Calu3 (cell line): ENCODE data around the gene FCRLB. TPM values are rescaled to one million over a fixed set of nuclear protein-coding genes. Genes with fewer than 3 reads are reported as not detected.

ENCODE experiments used
- BruUV-seq: library from RNA; stranded (reverse); fragments of 400-500 nt; replicated peaks from 2 replicates; lab custom pipeline; 2021; lab: Mats Ljungman, UMichigan
- CTCF ChIA-PET: fragments of 300-600 bp; sonication (Branson Sonifier 250); formaldehyde crosslinking; loops from one replicate; lab custom pipeline; 2022; ENCODE audit warnings: antibody characterized with exemption; lab: Charles Lee
- DNase-seq: peaks from one replicate; pipeline ENCODE4 v3.0.0; 2022
- H3K27ac Mint-ChIP-seq: one replicate; pipeline ENCODE4 v1.8.0; 2022; ENCODE audit warnings: mixed read lengths; ENCODE audit not compliant: unreplicated experiment
- H3K27me3 Mint-ChIP-seq: one replicate; pipeline ENCODE4 v1.8.0; 2022; ENCODE audit warnings: mixed read lengths; ENCODE audit not compliant: unreplicated experiment
- H3K36me3 Mint-ChIP-seq: one replicate; pipeline ENCODE4 v1.8.0; 2022; ENCODE audit warnings: mild to moderate bottlenecking, moderate library complexity, mixed read lengths; ENCODE audit not compliant: insufficient read depth, unreplicated experiment
- H3K4me1 Mint-ChIP-seq: one replicate; pipeline ENCODE4 v1.8.0; 2022; ENCODE audit warnings: mild to moderate bottlenecking, low read depth, mixed read lengths; ENCODE audit not compliant: unreplicated experiment
- H3K4me3 Mint-ChIP-seq: one replicate; pipeline ENCODE4 v1.8.0; 2022; ENCODE audit warnings: mild to moderate bottlenecking, low read depth, moderate library complexity, mixed read lengths; ENCODE audit not compliant: unreplicated experiment
- H3K9me3 Mint-ChIP-seq: one replicate; pipeline ENCODE4 v1.8.0; 2022; ENCODE audit warnings: low read depth, mixed read lengths; ENCODE audit not compliant: unreplicated experiment
- CTCF ChIP-seq: fragments of 200-600 bp; IDR thresholded peaks from one replicate; pipeline ENCODE4 v1.8.0; 2022; ENCODE audit warnings: antibody characterized with exemption; ENCODE audit not compliant: unreplicated experiment
- intact Hi-C: fragments of 100-400 bp; cut with micrococcal nuclease; formaldehyde crosslinking; loops from one replicate; pipeline ENCODE4 v1.10.0; 2022; ENCODE audit not compliant: unreplicated experiment
- total RNA-seq: library from RNA; stranded (reverse); gene quantifications from 2 replicates; pipeline ENCODE4 v1.2.3, GENCODE V29; 2022

FCRLB gene
- total RNA-seq, 1 experiment from 2014 or later, result 1.9 TPM

- Mint-ChIP-seq H3K27ac (no peak overlapping the region), H3K4me1 (peaks cover 43% of the 10 kb centered on the region), H3K36me3 (peaks cover 28% of the 10 kb centered on the region), H3K4me3 (no peak overlapping the region), H3K27me3 (peaks cover 7% of the 10 kb centered on the region), H3K9me3 (no peaks in the 10 kb centered on the region)
- CTCF ChIA-PET, result no interaction called here
- intact Hi-C loops, result loop anchor here (10.0 kb wide), 2 partner anchors 183 to 543 kb away; partner anchors contain the start of gene NDUFS2
- DNase-seq, result no peak
- no TSS peak for BruUV-seq
- TF ChIP-seq CTCF, result no peak
These were observed 26.5 kb downstream of the FCRLB start for GRCh38 chr1:161747801-161748200.

- peaks cover 44% of the 10 kb centered on the region for H3K36me3 Mint-ChIP-seq
- H3K9me3 Mint-ChIP-seq, result peaks cover 2% of the 10 kb centered on the region
- H3K27me3 Mint-ChIP-seq, result peaks cover 7% of the 10 kb centered on the region
- CTCF ChIA-PET, result interaction anchor here (0.6 to 1.6 kb wide), 4 partner anchors 8 to 287 kb away, joined by 4 to 8 read pairs (median 6); no protein-coding TSS in a partner anchor
- intact Hi-C loops, result loop anchor here (10.0 kb wide), 2 partner anchors 185 to 545 kb away; partner anchors contain the start of gene NDUFS2
- peak within 1 kb of the TSS; percentile 90 for H3K27ac Mint-ChIP-seq
- peak; percentile 97 for DNase-seq
- H3K4me1 Mint-ChIP-seq, result peaks cover 29% of the 10 kb centered on the region
- TSS peak; percentile 82 for BruUV-seq
- H3K4me3 Mint-ChIP-seq, result peak within 1 kb of the TSS; percentile 98
- TF ChIP-seq CTCF, result peak; percentile 21
These were observed 28.4 kb downstream of the FCRLB start, which contains the start of gene DUSP12 for GRCh38 chr1:161749509-161750407. Gene DUSP12, plus strand, starts transcription at chr1:161749786. Its CDS starts 16 bp downstream, at chr1:161749802.

- CTCF ChIA-PET, result no interaction called here
- intact Hi-C loops, result no loop called here
- BruUV-seq, result no TSS peak
These were observed 42.3 kb downstream of the FCRLB start for GRCh38 chr1:161763522-161764098.

More at GRCh38 chr1:161763522-161764098, 42.3 kb downstream of the FCRLB start:
- Mint-ChIP-seq H3K36me3 (peaks cover 34% of the 10 kb centered on the region), H3K27me3 (no peaks in the 10 kb centered on the region), H3K4me1 (peaks cover 9% of the 10 kb centered on the region), H3K9me3 (no peaks in the 10 kb centered on the region), H3K27ac (peak overlapping the region; percentile 72), H3K4me3 (peak overlapping the region; percentile 34)
- peak; percentile 56 for DNase-seq
- no peak for TF ChIP-seq CTCF
